Activated CD4-positive, alpha-beta T cell treated with anti-CD3 and anti-CD28 coated beads, Interleukin-2, amount 50 U/mL, for 1 hour (primary cell): ENCODE data around the gene CATSPER1.

Source experiments
- DNase-seq: peaks from one replicate; pipeline ENCODE4 v3.0.0-alpha.2; 2020

The CATSPER1 gene

DNA sequence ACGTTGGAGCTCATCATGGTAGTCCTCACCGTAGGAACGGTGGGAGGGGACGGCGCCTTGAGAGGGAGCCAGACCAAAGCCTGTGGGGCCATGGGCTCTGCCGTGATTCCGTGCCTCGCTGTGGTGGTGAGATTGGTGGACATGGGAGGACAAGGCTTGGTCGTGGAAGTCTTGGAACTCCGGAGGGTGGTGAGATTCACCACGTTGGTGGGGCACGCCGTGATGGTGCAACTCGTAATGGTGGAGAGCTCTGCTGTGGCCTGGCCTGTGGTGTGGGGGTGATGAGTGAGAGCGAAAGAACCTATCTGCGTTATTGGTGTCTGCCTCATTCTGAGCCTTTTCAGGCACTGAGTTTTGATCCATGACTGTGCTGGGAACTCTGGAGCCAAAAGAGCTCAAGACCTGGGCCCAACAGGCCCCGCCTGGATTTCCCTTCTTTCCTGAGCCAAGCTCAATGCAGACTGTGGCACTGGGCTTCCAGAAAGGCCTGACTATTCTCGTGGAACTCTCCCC is at the start of gene CATSPER1:
Gene CATSPER1 (minus strand): TSS at position 463 of the 513 bp plus-strand sequence. CDS start 100 bp downstream, at position 363.
- DNase-seq: no peak

DNA sequence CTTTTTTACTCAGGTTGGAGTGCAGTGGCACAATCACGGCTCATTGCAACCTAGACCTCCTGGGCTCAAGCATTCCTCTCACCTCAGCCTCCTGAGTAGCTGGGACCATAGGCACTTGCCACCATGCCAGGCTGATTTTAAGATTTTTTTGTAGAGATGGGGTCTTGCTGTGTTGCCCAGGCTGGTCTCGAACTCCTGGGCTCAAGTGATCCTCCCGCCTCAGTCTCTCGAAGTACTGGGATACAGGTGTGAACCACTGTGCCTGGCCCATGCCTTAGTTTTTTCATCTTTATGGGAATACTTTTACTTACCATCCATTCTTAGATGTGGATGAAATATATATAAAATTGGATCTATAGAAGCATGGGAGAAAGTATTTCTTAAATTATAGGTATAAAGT is 49.0 kb upstream of the CATSPER1 start:
- no peak for DNase-seq

GRCh38 chr11:66073669-66074068 is 47.4 kb upstream of the CATSPER1 start:
- no peak for DNase-seq

GRCh38 chr11:66072518-66072917 is 46.2 kb upstream of the CATSPER1 start:
- no peak for DNase-seq

GRCh38 chr11:66072081-66072480 is 45.8 kb upstream of the CATSPER1 start:
- DNase-seq: no peak

GRCh38 chr11:66071381-66071801 is 45.1 kb upstream of the CATSPER1 start:
- DNase-seq: peak; percentile 22

DNA sequence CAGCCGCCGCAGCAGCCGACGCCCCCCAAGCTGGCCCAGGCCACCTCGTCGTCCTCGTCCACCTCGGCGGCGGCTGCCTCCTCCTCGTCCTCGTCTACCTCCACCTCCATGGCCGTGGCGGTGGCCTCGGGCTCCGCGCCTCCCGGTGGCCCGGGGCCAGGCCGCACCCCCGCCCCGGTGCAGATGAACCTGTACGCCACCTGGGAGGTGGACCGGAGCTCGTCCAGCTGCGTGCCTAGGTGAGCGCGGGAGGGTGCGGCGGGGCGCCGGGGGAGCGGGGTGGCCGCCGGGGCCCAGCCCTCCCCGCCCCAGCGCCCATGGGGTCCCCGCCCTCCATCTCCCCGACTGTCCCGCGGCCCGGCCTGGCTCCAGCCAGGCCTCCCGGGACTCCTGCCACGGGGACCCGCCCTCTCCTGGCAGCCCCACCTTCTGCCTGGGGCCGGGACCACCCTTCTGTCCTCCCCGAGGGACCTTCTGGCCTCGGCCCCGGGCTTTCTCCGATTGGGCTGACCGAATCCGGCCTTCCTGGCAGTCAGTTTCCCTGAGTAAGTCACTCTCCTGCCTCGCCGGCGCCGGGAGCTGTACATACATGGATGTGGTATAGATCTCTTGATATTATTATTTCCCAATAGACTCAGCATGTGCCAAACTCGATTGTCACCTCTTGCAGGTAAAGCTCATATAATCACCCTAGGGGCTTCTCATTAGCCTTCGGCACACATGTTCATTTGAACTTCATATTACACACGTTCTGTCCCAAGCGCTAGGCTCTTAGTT is 44.5 kb upstream of the CATSPER1 start:
- no peak for DNase-seq

- DNase-seq: peak; percentile 71
Observed at GRCh38 chr11:66069715-66070603, 43.7 kb upstream of the CATSPER1 start, which contains the start of gene PACS1. Gene PACS1 (plus strand): TSS chr11:66070272. CDS start chr11:66070487, 215 bp downstream.

GRCh38 chr11:66068923-66069714 is 42.8 kb upstream of the CATSPER1 start:
- DNase-seq: peak; percentile 39

DNA sequence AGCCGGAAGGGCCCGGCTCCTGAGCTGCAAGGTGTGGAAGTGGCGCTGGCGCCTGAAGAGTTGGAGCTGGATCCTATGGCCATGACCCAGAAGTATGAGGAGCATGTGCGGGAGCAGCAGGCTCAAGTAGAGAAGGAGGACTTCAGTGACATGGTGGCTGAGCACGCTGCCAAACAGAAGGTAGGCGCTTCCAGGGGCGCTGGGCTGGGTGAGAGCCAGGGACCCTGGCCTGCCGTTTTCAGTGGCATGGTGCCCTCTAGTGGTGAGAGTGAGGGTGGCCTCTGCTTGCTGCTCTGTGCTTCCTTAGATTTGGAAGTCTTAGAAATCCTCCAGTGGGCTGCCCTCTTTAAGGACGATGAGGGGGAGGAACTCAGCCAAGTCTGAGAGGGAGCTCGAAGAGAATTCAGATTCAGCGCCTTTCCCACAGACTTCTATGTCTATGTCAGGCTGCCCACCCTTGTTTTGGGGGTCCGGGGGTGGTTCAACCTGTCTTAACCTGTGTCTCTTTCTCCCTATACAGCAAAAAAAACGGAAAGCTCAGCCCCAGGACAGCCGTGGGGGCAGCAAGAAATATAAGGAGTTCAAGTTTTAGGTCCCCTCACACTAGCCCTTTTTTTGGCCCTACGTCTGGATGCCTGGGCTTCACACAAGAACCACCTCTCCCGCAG is 42.0 kb upstream of the CATSPER1 start:
- DNase-seq: peak; percentile 79

DNA sequence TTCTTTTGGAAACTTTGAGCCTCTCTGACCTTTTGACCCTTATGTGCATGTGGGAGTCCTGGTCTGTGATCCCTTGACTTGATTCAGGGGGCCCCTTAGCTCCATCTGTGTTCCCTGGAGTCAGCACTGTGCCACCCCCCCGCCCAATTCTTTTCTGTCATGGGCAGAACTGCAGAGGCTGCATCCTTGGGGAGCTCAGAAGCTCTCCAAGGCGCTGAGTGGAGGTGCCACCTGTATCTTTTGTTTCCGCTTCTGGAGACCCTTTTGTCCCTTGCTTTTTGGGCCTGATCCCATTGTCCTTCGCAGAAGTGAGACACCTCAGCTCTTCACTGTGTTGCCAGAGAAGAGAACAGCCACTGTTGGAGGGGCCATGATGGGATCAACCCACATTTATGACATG is 41.4 kb upstream of the CATSPER1 start:
- DNase-seq: no peak

DNA sequence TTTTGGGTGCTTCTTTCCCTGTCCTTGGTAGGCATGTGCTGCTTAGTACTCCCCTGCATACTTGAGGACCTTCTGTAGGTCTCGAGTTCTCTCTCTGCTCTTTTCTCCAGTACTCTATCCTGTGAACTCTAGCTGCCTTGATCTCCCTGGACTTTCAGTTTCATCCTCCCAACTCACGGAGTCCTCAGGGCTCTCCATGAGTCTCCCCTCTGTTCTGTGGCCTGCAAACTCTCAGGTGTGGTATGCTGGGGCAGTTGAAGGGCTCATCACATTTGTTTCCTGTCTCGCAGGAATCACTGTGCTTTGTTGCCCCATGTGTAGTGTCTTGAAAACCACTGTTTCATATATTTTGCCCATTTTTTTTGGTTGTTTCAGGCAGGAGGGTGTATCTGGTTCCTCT is 40.5 kb upstream of the CATSPER1 start:
- DNase-seq: no peak

GRCh38 chr11:66064571-66064970 is 38.3 kb upstream of the CATSPER1 start:
- DNase-seq: no peak

GRCh38 chr11:66063900-66064299 is 37.6 kb upstream of the CATSPER1 start:
- DNase-seq: no peak

- no peak for DNase-seq
Observed at GRCh38 chr11:66062408-66062807, 36.1 kb upstream of the CATSPER1 start.

- DNase-seq: no peak
Observed at GRCh38 chr11:66061268-66061667, 35.0 kb upstream of the CATSPER1 start.

GRCh38 chr11:66059966-66060680 is 33.8 kb upstream of the CATSPER1 start:
- DNase-seq: no peak

DNA sequence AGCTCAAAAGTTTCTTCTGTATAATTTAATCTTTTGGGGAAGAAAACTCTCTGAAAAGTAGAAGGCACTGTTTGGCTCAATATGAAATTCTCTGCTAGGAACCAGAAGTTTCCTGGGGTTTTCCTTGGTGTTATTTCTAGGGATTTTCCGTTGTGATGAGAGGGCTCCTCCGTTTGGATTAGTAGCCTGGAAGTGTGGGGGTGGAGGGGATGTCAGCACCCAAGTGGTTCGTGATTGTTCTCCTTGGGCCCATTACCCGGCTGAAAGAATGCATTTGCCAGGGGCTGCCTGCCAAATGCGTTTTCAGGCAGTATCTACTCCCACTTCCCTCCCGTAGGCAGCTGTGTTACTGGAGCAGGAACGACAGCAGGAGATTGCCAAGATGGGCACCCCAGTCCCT is 30.2 kb upstream of the CATSPER1 start:
- no peak for DNase-seq

DNA sequence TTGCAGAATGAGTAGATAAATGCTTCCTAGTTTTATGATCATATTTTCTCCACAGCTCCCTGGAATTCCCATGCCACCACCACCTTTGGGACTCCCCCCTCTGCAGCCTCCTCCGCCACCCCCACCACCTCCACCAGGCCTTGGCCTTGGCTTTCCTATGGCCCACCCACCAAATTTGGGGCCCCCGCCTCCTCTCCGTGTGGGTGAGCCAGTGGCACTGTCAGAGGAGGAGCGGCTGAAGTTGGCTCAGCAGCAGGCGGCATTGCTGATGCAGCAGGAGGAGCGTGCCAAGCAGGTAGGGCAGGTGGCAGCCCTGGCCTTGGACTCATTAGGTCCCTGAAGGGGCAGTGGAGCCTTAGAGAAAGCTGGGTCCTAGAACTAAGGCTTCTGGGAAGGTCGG is 28.7 kb upstream of the CATSPER1 start:
- no peak for DNase-seq

GRCh38 chr11:66052664-66052982 is 26.3 kb upstream of the CATSPER1 start:
- no peak for DNase-seq
